IMR-90 (cell line): Measurements from ENCODE around the gene PGPEP1.

Experiments
- CHD1 ChIP-seq: IDR thresholded peaks from 2 replicates; pipeline ENCODE4 v1.6.1; 2012; ENCODE audit warnings: low read depth, low read length, improper control_type of control experiment
- CTCF ChIP-seq: conservative IDR thresholded peaks from 2 replicates; pipeline ENCODE4 v1.5.1; 2012; ENCODE audit warnings: mild to moderate bottlenecking, low read depth, low read length, improper control_type of control experiment
- POLR2A ChIP-seq: IDR thresholded peaks from 2 replicates; pipeline ENCODE4 v1.6.1; 2012; ENCODE audit warnings: mild to moderate bottlenecking, low read depth, low read length
- USF2 ChIP-seq: fragments of 150-350 bp; IDR thresholded peaks from 2 replicates; pipeline ENCODE4 v1.6.1; 2017; ENCODE audit warnings: mild to moderate bottlenecking, antibody characterized with exemption, low read length, low read depth

- TF ChIP-seq CTCF (no peak), USF2 (no peak), POLR2A (no peak), CHD1 (no peak)
Measured at GRCh38 chr19:18418483-18419194, 78.2 kb downstream of the PGPEP1 start.
